ENCODE measurements around the gene PLP1. TPM values are rescaled to one million over a fixed set of nuclear protein-coding genes. Genes with fewer than 3 reads are reported as not detected.
"Not testable (repeated sequence)": the region's sequence is repeated elsewhere in the genome, so short reads cannot be mapped to it uniquely, and the experiment has no call there.

The PLP1 gene
- total RNA-seq, 2 donors from 2014 or later = 1.7 to 14.8 TPM

DNA sequence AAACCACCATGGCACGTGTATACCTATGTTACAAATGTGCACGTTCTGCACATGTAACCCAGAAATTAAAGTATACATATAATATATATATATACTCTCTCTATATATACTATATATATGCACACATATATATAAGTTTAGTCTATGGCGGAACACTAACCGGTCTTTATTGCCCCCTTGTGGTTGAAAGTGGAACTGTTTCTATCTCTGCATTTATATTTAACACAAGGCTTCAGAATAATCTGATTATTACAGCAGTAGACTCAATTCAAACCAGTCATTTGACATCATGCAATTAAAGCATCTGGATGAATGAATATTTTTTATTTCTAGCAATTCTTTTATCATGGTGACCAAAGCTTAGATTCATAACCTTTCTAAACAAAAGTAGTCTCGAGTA is 40.9 kb downstream of the PLP1 start:
- Histone ChIP-seq H3K4me3 (no peak overlapping the region), H3K36me3 (no peaks in the 10 kb centered on the region), H3K27me3 (replicated peaks; ENCODE audit: insufficient read depth) (no peaks in the 10 kb centered on the region), H3K27ac (no peak overlapping the region), H3K9me3 (no peaks in the 10 kb centered on the region), H3K4me1 (ENCODE audit: control insufficient read depth in 1 of 2, low read depth in 2 of 2) (no peaks in the 10 kb centered on the region)
- ATAC-seq (ENCODE audit: insufficient number of reproducible peaks, low FRiP score, low read depth) = no peak
- DNase-seq (ENCODE audit: low spot score) = no peak
- TF ChIP-seq, protein P1, sequence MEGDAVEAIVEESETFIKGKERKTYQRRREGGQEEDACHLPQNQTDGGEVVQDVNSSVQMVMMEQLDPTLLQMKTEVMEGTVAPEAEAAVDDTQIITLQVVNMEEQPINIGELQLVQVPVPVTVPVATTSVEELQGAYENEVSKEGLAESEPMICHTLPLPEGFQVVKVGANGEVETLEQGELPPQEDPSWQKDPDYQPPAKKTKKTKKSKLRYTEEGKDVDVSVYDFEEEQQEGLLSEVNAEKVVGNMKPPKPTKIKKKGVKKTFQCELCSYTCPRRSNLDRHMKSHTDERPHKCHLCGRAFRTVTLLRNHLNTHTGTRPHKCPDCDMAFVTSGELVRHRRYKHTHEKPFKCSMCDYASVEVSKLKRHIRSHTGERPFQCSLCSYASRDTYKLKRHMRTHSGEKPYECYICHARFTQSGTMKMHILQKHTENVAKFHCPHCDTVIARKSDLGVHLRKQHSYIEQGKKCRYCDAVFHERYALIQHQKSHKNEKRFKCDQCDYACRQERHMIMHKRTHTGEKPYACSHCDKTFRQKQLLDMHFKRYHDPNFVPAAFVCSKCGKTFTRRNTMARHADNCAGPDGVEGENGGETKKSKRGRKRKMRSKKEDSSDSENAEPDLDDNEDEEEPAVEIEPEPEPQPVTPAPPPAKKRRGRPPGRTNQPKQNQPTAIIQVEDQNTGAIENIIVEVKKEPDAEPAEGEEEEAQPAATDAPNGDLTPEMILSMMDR (IDR thresholded peaks at IDR 0.05) = peak; percentile 75

DNA sequence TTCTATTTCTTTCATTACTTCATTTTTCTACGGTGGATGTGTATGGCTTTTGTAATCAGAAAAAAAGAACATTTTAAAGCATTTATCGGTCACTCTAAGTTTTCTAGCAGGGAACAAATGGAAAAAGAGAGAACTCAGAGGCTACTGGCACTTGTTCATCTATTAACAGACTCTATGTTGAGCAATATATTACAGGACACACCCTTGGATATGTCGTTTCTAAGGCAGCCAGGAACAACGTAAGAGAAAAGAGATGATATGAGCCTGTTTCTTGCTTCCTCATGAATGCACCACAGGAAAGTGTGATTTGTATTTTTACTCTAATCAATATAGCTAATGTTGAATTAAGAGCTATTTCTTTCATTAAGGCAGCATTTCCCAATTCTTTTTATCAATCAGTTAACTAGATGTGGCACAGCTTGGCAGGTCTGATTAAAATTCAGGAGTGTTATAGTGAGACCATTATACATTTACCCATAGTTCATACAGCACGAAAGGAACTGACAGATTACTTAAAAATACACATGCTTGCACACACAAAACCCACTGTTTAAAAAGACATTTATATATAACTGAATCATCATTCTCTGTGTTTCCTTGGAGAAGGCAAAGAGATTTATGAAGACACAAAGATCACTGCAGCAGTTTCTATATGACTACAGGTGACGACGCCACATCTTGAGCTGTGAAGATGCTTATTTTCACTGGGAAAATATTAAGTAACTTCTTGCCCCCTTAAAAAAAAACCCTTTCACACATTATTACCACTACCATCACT is 42.4 kb downstream of the PLP1 start:
- Histone ChIP-seq H3K4me1 (ENCODE audit: control insufficient read depth in 1 of 2, low read depth in 2 of 2) (no peaks in the 10 kb centered on the region), H3K9me3 (no peaks in the 10 kb centered on the region), H3K36me3 (no peaks in the 10 kb centered on the region), H3K4me3 (no peak overlapping the region), H3K27ac (no peak overlapping the region), H3K27me3 (replicated peaks; ENCODE audit: insufficient read depth) (no peaks in the 10 kb centered on the region)
- DNase-seq (ENCODE audit: low spot score) (no peak), ATAC-seq (ENCODE audit: insufficient number of reproducible peaks, low FRiP score, low read depth) (no peak)
- TF ChIP-seq, protein P1 (IDR thresholded peaks at IDR 0.05) = no peak

DNA sequence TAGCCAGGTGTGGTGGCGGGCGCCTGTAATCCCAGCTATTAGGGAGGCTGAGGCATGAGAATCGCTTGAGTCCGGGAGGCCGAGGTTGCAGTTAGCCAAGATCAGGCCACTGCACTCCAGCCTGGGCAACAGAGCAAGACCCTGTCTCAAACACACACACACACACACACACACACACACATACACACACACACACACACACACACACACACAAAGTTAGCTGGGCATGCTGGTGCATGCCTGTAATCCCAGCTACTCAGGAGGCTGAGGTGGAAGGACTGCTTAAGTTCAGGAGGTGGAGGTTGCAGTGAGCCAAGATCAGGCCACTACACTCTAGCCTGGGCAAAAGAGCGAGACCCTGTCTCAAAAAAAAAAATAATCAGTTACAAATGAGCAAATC is 44.2 kb downstream of the PLP1 start:
- not testable (repeated sequence) for ATAC-seq (ENCODE audit: insufficient number of reproducible peaks, low FRiP score, low read depth); H3K4me1 ChIP-seq (ENCODE audit: control insufficient read depth in 1 of 2, low read depth in 2 of 2); H3K4me3 ChIP-seq; H3K27me3 ChIP-seq (replicated peaks; ENCODE audit: insufficient read depth); DNase-seq (ENCODE audit: low spot score); H3K27ac ChIP-seq; H3K9me3 ChIP-seq; H3K36me3 ChIP-seq

DNA sequence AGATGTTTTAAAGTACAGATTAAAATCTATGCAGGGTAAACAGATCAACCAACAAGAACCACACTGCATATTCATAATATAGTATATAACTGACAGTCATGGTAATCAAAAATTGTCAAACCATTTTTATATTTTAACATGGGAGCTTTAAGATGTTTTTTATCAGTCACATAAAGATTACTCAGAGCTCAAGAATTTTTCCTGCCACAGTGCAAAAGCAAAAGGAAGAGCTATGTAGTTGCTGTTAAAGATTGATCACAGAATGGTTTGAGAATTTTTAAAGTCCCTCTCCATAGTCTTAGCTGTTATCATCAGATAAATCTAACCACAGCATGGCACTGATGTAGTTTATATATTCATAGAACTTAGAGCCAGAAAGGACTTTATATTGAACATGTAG is 47.0 kb downstream of the PLP1 start:
- H3K4me3 ChIP-seq = no peak overlapping the region
- no peak overlapping the region for H3K27ac ChIP-seq
- H3K9me3 ChIP-seq = no peaks in the 10 kb centered on the region
- no peaks in the 10 kb centered on the region for H3K27me3 ChIP-seq (replicated peaks; ENCODE audit: insufficient read depth)
- DNase-seq (ENCODE audit: low spot score) (no peak), ATAC-seq (ENCODE audit: insufficient number of reproducible peaks, low FRiP score, low read depth) (no peak)
- TF ChIP-seq, protein P1 (IDR thresholded peaks at IDR 0.05) = no peak
- no peaks in the 10 kb centered on the region for H3K36me3 ChIP-seq
- H3K4me1 ChIP-seq (ENCODE audit: control insufficient read depth in 1 of 2, low read depth in 2 of 2) = no peaks in the 10 kb centered on the region

DNA sequence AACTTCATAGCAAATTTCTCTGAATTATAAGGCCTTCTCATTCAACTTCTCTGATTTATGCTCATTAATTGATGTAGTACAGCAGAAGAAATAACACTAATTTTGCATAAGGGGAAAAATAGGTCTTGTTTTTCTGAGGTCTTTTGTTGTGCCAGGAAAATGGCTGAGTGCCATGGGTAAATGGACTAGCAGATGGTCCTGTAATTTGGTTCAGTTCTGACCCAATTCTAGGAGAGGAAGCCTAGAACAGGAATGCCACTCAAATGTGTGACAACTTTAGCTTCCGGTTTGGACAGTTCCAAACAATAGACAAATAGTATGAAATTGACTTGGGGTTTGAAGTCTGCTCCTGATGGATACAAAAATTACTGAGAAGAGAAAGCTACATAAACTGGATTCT is 49.2 kb downstream of the PLP1 start:
- ATAC-seq (ENCODE audit: insufficient number of reproducible peaks, low FRiP score, low read depth) = no peak
- H3K27ac ChIP-seq = no peak overlapping the region
- no peak overlapping the region for H3K4me3 ChIP-seq
- no peaks in the 10 kb centered on the region for H3K27me3 ChIP-seq (replicated peaks; ENCODE audit: insufficient read depth)
- H3K4me1 ChIP-seq (ENCODE audit: control insufficient read depth in 1 of 2, low read depth in 2 of 2) = peaks cover 0 to 10% of the 10 kb centered on the region in 2 donors
- no peaks in the 10 kb centered on the region for H3K9me3 ChIP-seq
- no peaks in the 10 kb centered on the region for H3K36me3 ChIP-seq
- TF ChIP-seq, protein P1 (IDR thresholded peaks at IDR 0.05) = no peak
- DNase-seq (ENCODE audit: low spot score) = no peak

DNA sequence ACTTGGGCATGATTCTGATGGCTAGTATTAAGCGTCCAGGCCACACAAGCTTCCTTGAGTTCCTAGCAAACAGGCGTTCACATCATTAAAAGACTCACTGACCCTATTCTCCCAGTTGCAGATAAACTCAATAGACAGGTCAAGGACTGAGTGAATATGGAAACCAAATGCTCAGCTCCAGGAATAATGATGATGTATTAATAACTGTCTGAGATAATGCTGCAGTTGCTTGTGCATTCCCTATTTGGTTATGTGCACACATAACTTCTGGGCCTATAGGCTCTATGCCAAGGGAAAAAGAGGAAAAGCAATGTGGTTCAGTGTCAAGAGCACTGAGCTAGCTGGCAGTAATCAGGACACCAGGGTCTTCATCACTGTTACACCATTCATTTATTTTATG is 51.9 kb downstream of the PLP1 start:
- ATAC-seq (ENCODE audit: insufficient number of reproducible peaks, low FRiP score, low read depth) = no peak
- Histone ChIP-seq H3K27me3 (replicated peaks; ENCODE audit: insufficient read depth) (no peaks in the 10 kb centered on the region), H3K4me1 (ENCODE audit: control insufficient read depth in 1 of 2, low read depth in 2 of 2) (peaks cover 0 to 10% of the 10 kb centered on the region in 2 donors), H3K9me3 (no peaks in the 10 kb centered on the region), H3K27ac (peak overlapping the region; percentile 50 to 60), H3K36me3 (no peaks in the 10 kb centered on the region), H3K4me3 (no peak overlapping the region)
- TF ChIP-seq, protein P1 (IDR thresholded peaks at IDR 0.05) = no peak
- DNase-seq (ENCODE audit: low spot score) = no peak

All from thoracic aorta (tissue), 2 donors.